SK-N-SH (cell line): ENCODE measurements around the gene ZPR1.

Experiments
- TF ChIP-seq, protein P1 (sequence below): fragments of 200-600 bp; sonication (generic); IDR thresholded peaks from 2 replicates; pipeline ENCODE4 v1.6.1; 2017; ENCODE audit warnings: antibody characterized with exemption, mild to moderate bottlenecking, moderate library complexity
- TF ChIP-seq, protein P2 (sequence below): IDR thresholded peaks from 2 replicates; pipeline ENCODE4 v1.6.1; 2012; ENCODE audit warnings: mild to moderate bottlenecking, low read depth, low read length, moderate library complexity

DNA sequence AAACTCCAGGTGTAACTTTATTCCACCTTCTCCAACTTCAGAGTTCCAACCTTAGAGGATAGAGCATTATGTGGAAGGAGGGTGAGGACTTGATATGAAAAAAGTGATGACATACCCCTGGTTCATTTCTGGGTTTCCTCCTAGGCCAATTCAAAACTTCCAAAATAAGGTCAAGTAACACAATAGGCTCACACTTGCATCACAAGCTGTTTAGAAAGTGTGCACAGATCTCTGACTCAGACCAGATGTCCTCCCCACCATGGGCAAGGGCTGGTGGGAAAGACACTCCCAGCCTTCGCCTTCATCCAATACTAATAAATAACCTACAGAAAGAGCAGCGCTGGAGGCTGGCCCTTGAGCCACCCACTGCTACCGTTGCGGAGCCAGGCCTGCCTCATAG lies 9.3 kb downstream of the ZPR1 start:
- TF ChIP-seq, protein P1, sequence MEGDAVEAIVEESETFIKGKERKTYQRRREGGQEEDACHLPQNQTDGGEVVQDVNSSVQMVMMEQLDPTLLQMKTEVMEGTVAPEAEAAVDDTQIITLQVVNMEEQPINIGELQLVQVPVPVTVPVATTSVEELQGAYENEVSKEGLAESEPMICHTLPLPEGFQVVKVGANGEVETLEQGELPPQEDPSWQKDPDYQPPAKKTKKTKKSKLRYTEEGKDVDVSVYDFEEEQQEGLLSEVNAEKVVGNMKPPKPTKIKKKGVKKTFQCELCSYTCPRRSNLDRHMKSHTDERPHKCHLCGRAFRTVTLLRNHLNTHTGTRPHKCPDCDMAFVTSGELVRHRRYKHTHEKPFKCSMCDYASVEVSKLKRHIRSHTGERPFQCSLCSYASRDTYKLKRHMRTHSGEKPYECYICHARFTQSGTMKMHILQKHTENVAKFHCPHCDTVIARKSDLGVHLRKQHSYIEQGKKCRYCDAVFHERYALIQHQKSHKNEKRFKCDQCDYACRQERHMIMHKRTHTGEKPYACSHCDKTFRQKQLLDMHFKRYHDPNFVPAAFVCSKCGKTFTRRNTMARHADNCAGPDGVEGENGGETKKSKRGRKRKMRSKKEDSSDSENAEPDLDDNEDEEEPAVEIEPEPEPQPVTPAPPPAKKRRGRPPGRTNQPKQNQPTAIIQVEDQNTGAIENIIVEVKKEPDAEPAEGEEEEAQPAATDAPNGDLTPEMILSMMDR = no peak
- TF ChIP-seq, protein P2, sequence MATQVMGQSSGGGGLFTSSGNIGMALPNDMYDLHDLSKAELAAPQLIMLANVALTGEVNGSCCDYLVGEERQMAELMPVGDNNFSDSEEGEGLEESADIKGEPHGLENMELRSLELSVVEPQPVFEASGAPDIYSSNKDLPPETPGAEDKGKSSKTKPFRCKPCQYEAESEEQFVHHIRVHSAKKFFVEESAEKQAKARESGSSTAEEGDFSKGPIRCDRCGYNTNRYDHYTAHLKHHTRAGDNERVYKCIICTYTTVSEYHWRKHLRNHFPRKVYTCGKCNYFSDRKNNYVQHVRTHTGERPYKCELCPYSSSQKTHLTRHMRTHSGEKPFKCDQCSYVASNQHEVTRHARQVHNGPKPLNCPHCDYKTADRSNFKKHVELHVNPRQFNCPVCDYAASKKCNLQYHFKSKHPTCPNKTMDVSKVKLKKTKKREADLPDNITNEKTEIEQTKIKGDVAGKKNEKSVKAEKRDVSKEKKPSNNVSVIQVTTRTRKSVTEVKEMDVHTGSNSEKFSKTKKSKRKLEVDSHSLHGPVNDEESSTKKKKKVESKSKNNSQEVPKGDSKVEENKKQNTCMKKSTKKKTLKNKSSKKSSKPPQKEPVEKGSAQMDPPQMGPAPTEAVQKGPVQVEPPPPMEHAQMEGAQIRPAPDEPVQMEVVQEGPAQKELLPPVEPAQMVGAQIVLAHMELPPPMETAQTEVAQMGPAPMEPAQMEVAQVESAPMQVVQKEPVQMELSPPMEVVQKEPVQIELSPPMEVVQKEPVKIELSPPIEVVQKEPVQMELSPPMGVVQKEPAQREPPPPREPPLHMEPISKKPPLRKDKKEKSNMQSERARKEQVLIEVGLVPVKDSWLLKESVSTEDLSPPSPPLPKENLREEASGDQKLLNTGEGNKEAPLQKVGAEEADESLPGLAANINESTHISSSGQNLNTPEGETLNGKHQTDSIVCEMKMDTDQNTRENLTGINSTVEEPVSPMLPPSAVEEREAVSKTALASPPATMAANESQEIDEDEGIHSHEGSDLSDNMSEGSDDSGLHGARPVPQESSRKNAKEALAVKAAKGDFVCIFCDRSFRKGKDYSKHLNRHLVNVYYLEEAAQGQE = no peak
